K562 (cell line): ENCODE measurements around the gene RTF2. TPM values are rescaled to one million over a fixed set of nuclear protein-coding genes. Genes with fewer than 3 reads are reported as not detected.
A peak's percentile ranks its signal among the peaks of the same experiment; 100 is the strongest.

Experiments used
- FOXP1 ChIP-seq: sonication (generic); formaldehyde crosslinking; IDR thresholded peaks from 2 replicates; pipeline ENCODE4 v1.8.0; 2022; ENCODE audit warnings: mild to moderate bottlenecking, missing genetic modification reagents
- KDM4B ChIP-seq, 2 experiments: fragments of 450-650 bp in 1 of 2; sonication (generic) in 1 of 2; IDR thresholded peaks; 2 replicates each; pipeline ENCODE4 v1.6.1; 2016 to 2017; ENCODE audit warnings: borderline replicate concordance in 2 of 2, antibody characterized with exemption in 1 of 2, low read depth in 1 of 2, mild to moderate bottlenecking in 1 of 2
- LEF1 ChIP-seq: fragments of 450-650 bp; IDR thresholded peaks from 2 replicates; pipeline ENCODE4 v1.6.1; 2016; ENCODE audit warnings: mild to moderate bottlenecking
- NFYB ChIP-seq: IDR thresholded peaks from 2 replicates; pipeline ENCODE4 v1.6.1; 2011; ENCODE audit warnings: mild to moderate bottlenecking, moderate library complexity; ENCODE audit not compliant: insufficient read length; ENCODE audit errors: extremely low read depth
- PHB2 ChIP-seq: fragments of 450-650 bp; IDR thresholded peaks from 2 replicates; pipeline ENCODE4 v1.6.1; 2017; ENCODE audit warnings: low read depth
- PPARD ChIP-seq: fragments of 250-450 bp; sonication (Bioruptor Pico); IDR thresholded peaks from 2 replicates; pipeline ENCODE4 v1.8.0; 2022; ENCODE audit warnings: inconsistent platforms, mild to moderate bottlenecking, moderate library complexity
- RUNX1 ChIP-seq: sonication (generic); IDR thresholded peaks from 2 replicates; pipeline ENCODE4 v1.6.1; 2016; ENCODE audit warnings: antibody characterized with exemption, low read depth
- WHSC1 ChIP-seq: IDR thresholded peaks from one replicate; pipeline ENCODE4 v1.6.1; 2012; ENCODE audit warnings: low read length, control low read depth, inconsistent platforms
- polyA plus RNA-seq, 8 experiments: library from polyadenylated mRNA; depleted of rRNA in 4 of 8; stranded (reverse) in 5 of 8; unstranded in 3 of 8; fragments of >200 nt; fragmentation: Nextera tagmentation in 2 of 8; fragmentation: Illumina TruSeq in 1 of 8; extraction: Ambion mirVana in 2 of 8; extraction: Trizol in 1 of 8; gene quantifications; 2 replicates each; pipeline versions ENCODE4 v1.2.1 to v1.2.3, GENCODE V29; 2011 to 2014; ENCODE audit warnings: inconsistent platforms in 1 of 8, missing spikeins in 1 of 8
- total RNA-seq, 7 experiments: library from RNA; depleted of rRNA in 6 of 7; stranded (reverse); fragments of >200 nt in 6 of 7; fragmentation: Illumina TruSeq in 2 of 7; extraction: Trizol in 2 of 7; gene quantifications; 2 replicates each; pipeline versions ENCODE4 v1.2.1 to v1.2.3, GENCODE V29; 2011 to 2021; ENCODE audit warnings: low replicate concordance in 1 of 7
- TF ChIP-seq, protein P1 (sequence below), 2 experiments: fragments of 450-650 bp in 1 of 2; sonication (generic) in 1 of 2; formaldehyde crosslinking; conservative IDR thresholded peaks; 2 replicates each; pipeline versions ENCODE4 v1.4.0 to v1.8.1; 2020 to 2022; ENCODE audit warnings: mild to moderate bottlenecking in 1 of 2, missing genetic modification reagents in 1 of 2
- TF ChIP-seq, protein P2 (sequence below): sonication (generic); IDR thresholded peaks from 2 replicates; pipeline ENCODE4 v1.6.1; 2016
- TF ChIP-seq, protein P3 (sequence below): fragments of 250-450 bp; sonication (Bioruptor Pico); IDR thresholded peaks from 2 replicates; pipeline ENCODE4 v1.9.0; 2021; ENCODE audit warnings: mild to moderate bottlenecking, inconsistent platforms
- TF ChIP-seq, protein P4 (sequence below): fragments of 250-450 bp; sonication (Bioruptor Pico); IDR thresholded peaks from 2 replicates; pipeline ENCODE4 v1.4.0; 2020; ENCODE audit warnings: mild to moderate bottlenecking, moderate library complexity
- TF ChIP-seq, protein P5 (sequence below): fragments of 200-400 bp; formaldehyde crosslinking; IDR thresholded peaks from 2 replicates; pipeline ENCODE4 v1.6.1; 2017; ENCODE audit warnings: mild to moderate bottlenecking, low read depth, low read length, moderate library complexity
- TF ChIP-seq, protein P6 (sequence below), 2 experiments: IDR thresholded peaks; 2 replicates each; pipeline ENCODE4 v1.6.1; 2012; ENCODE audit warnings: improper control_type of control experiment in 2 of 2, low read depth in 2 of 2, low read length in 2 of 2, borderline replicate concordance in 1 of 2

RTF2 gene
- total and polyA plus RNA-seq, 9 of the 15 experiments (the other 6 are each of a cell fraction or from before 2014, with no cell fraction given) = 67.0 to 177 (median 84.9) TPM

DNA sequence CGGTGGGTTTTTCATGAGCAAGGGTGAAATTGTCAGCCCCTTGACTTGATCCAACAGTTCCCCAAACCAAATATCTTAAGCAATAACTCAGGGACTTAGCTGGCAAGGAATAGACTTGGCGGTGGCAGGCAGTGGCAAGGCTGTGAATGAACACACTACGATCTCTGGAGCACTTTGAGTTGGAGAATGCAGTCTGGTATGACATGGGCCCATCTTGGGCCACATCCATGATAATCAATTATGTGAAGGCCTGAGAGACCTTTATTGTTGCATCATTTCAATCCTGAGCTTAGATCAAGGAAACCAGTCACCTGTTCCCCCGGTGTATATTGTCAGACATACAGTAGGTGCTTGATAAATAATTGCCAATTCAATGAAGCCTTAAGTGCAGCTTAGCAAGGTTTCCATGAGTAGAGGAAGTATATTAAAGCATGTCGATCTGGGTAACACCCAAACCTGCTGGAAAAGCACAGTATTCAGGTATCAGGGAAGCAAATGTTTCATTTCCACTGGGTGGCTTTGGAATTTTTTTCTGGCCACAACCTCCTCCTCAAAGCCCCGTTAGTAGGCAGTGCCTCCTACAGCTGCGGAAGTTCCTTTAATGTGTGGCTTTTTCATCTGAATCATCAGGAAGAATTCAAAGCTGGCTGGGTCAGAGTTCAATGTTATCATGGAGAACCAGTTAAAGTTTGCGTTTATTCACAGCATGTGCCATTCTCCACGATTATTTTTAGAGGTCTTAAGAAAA lies 46.2 kb upstream of the RTF2 start (continued):
- TF ChIP-seq PHB2 = no peak
- TF ChIP-seq, protein P1, sequence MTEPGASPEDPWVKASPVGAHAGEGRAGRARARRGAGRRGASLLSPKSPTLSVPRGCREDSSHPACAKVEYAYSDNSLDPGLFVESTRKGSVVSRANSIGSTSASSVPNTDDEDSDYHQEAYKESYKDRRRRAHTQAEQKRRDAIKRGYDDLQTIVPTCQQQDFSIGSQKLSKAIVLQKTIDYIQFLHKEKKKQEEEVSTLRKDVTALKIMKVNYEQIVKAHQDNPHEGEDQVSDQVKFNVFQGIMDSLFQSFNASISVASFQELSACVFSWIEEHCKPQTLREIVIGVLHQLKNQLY (CRISPR knock-in tag; conservative IDR thresholded peaks at IDR 0.05) = no peak
- TF ChIP-seq, protein P2, sequence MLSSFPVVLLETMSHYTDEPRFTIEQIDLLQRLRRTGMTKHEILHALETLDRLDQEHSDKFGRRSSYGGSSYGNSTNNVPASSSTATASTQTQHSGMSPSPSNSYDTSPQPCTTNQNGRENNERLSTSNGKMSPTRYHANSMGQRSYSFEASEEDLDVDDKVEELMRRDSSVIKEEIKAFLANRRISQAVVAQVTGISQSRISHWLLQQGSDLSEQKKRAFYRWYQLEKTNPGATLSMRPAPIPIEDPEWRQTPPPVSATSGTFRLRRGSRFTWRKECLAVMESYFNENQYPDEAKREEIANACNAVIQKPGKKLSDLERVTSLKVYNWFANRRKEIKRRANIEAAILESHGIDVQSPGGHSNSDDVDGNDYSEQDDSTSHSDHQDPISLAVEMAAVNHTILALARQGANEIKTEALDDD = no peak
- TF ChIP-seq KDM4B (IDR thresholded peaks at IDR 0.05; ENCODE audit: borderline replicate concordance in 2 of 2, low read depth in 1 of 2) = no peak
- TF ChIP-seq, protein P3, sequence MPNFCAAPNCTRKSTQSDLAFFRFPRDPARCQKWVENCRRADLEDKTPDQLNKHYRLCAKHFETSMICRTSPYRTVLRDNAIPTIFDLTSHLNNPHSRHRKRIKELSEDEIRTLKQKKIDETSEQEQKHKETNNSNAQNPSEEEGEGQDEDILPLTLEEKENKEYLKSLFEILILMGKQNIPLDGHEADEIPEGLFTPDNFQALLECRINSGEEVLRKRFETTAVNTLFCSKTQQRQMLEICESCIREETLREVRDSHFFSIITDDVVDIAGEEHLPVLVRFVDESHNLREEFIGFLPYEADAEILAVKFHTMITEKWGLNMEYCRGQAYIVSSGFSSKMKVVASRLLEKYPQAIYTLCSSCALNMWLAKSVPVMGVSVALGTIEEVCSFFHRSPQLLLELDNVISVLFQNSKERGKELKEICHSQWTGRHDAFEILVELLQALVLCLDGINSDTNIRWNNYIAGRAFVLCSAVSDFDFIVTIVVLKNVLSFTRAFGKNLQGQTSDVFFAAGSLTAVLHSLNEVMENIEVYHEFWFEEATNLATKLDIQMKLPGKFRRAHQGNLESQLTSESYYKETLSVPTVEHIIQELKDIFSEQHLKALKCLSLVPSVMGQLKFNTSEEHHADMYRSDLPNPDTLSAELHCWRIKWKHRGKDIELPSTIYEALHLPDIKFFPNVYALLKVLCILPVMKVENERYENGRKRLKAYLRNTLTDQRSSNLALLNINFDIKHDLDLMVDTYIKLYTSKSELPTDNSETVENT (CRISPR knock-in tag) = no peak
- no peak for TF ChIP-seq PPARD (CRISPR knock-in tag)
- TF ChIP-seq, protein P4, sequence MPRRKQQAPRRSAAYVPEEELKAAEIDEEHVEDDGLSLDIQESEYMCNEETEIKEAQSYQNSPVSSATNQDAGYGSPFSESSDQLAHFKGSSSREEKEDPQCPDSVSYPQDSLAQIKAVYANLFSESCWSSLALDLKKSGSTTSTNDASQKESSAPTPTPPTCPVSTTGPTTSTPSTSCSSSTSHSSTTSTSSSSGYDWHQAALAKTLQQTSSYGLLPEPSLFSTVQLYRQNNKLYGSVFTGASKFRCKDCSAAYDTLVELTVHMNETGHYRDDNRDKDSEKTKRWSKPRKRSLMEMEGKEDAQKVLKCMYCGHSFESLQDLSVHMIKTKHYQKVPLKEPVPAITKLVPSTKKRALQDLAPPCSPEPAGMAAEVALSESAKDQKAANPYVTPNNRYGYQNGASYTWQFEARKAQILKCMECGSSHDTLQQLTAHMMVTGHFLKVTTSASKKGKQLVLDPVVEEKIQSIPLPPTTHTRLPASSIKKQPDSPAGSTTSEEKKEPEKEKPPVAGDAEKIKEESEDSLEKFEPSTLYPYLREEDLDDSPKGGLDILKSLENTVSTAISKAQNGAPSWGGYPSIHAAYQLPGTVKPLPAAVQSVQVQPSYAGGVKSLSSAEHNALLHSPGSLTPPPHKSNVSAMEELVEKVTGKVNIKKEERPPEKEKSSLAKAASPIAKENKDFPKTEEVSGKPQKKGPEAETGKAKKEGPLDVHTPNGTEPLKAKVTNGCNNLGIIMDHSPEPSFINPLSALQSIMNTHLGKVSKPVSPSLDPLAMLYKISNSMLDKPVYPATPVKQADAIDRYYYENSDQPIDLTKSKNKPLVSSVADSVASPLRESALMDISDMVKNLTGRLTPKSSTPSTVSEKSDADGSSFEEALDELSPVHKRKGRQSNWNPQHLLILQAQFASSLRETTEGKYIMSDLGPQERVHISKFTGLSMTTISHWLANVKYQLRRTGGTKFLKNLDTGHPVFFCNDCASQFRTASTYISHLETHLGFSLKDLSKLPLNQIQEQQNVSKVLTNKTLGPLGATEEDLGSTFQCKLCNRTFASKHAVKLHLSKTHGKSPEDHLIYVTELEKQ (CRISPR knock-in tag) = no peak
- no peak for TF ChIP-seq WHSC1
- TF ChIP-seq LEF1 = 0 out of 2 replicates have a peak, but pooled peaks have one; percentile 28
- TF ChIP-seq NFYB = no peak
- TF ChIP-seq, protein P5, sequence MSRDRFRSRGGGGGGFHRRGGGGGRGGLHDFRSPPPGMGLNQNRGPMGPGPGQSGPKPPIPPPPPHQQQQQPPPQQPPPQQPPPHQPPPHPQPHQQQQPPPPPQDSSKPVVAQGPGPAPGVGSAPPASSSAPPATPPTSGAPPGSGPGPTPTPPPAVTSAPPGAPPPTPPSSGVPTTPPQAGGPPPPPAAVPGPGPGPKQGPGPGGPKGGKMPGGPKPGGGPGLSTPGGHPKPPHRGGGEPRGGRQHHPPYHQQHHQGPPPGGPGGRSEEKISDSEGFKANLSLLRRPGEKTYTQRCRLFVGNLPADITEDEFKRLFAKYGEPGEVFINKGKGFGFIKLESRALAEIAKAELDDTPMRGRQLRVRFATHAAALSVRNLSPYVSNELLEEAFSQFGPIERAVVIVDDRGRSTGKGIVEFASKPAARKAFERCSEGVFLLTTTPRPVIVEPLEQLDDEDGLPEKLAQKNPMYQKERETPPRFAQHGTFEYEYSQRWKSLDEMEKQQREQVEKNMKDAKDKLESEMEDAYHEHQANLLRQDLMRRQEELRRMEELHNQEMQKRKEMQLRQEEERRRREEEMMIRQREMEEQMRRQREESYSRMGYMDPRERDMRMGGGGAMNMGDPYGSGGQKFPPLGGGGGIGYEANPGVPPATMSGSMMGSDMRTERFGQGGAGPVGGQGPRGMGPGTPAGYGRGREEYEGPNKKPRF = no peak
- TF ChIP-seq, protein P6, sequence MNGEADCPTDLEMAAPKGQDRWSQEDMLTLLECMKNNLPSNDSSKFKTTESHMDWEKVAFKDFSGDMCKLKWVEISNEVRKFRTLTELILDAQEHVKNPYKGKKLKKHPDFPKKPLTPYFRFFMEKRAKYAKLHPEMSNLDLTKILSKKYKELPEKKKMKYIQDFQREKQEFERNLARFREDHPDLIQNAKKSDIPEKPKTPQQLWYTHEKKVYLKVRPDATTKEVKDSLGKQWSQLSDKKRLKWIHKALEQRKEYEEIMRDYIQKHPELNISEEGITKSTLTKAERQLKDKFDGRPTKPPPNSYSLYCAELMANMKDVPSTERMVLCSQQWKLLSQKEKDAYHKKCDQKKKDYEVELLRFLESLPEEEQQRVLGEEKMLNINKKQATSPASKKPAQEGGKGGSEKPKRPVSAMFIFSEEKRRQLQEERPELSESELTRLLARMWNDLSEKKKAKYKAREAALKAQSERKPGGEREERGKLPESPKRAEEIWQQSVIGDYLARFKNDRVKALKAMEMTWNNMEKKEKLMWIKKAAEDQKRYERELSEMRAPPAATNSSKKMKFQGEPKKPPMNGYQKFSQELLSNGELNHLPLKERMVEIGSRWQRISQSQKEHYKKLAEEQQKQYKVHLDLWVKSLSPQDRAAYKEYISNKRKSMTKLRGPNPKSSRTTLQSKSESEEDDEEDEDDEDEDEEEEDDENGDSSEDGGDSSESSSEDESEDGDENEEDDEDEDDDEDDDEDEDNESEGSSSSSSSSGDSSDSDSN (IDR thresholded peaks at IDR 0.05; ENCODE audit: borderline replicate concordance in 1 of 2, low read depth in 2 of 2, low read length in 2 of 2) = no peak; a peak in 1 of 4 replicates
- TF ChIP-seq FOXP1 (CRISPR knock-in tag) = no peak
- TF ChIP-seq RUNX1 = no peak
